Muscle layer of duodenum (tissue), 2 donors: ENCODE results near the gene NAALADL2.

Source experiments
- H3K27ac ChIP-seq: one replicate; pipeline ENCODE4 v1.7.0; 2013; ENCODE audit warnings: mild to moderate bottlenecking, low read length
- H3K27me3 ChIP-seq: one replicate; pipeline ENCODE4 v1.7.0; 2013; ENCODE audit warnings: low read depth, mild to moderate bottlenecking, control low read depth, low read length
- H3K36me3 ChIP-seq, 2 donors: one replicate each; pipeline ENCODE4 v1.7.0; 2013; ENCODE audit warnings: low read length in 2 of 2, control low read depth in 1 of 2, mild to moderate bottlenecking in 1 of 2; ENCODE audit not compliant: insufficient read depth in 2 of 2, control insufficient read depth in 1 of 2
- H3K4me1 ChIP-seq, 2 donors: one replicate each; pipeline ENCODE4 v1.7.0; 2013; ENCODE audit warnings: low read length in 2 of 2, mild to moderate bottlenecking in 2 of 2, control low read depth in 1 of 2, moderate library complexity in 1 of 2; ENCODE audit not compliant: insufficient read depth in 2 of 2, control insufficient read depth in 1 of 2
- H3K4me3 ChIP-seq, 2 donors: one replicate each; pipeline ENCODE4 v1.7.0; 2013; ENCODE audit warnings: low read length in 2 of 2, low read depth in 1 of 2, mild to moderate bottlenecking in 1 of 2
- H3K9me3 ChIP-seq, 2 donors: one replicate each; pipeline ENCODE4 v1.7.0; 2013; ENCODE audit warnings: low read length in 2 of 2, control low read depth in 1 of 2, mild to moderate bottlenecking in 1 of 2; ENCODE audit not compliant: control insufficient read depth in 1 of 2
- donor health status: healthy.

The NAALADL2 gene

DNA sequence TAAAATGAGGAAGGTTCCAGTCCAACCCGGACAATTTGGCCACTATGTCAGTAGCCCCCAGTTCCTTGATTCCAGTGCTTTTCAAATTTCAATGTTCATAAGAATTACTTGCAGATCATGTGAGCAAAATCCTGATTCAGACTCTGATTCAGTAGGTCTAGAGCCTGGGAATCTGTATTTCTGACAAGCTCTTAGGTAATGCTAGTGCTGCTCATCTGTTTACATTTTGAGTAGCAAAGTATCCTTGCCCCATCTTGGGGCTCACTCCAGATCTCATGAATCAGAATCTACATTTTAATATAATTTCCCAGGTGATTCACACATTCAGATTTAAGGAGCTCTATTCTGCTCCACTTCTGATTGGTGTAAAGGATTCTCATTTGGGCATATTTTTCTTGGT is 142.0 kb downstream of the NAALADL2 start:
- H3K4me3 ChIP-seq: no peak overlapping the region
- H3K27me3 ChIP-seq: no peaks in the 10 kb centered on the region
- no peak overlapping the region for H3K27ac ChIP-seq
- H3K4me1 ChIP-seq: no peaks in the 10 kb centered on the region
- H3K36me3 ChIP-seq: no peaks in the 10 kb centered on the region
- H3K9me3 ChIP-seq: no peaks in the 10 kb centered on the region

DNA sequence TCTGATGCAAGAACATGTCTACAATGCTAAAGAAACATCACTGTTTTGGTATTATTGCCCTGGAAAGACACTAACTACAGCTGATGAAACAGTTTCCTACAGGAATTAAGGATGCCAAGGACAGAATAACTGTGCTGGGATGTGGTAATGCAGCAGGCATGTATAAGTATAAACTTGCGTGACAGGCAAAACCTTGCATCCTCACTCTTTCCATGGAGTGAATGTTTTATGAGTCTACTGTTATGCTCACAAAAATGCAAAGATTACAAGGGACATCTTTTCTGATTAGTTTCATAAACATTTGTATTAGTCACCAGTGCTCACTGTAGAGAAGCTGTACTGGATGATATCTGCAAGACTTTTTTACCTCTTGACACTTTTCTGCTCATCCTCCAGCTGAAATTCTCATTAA is 143.6 kb downstream of the NAALADL2 start:
- no peaks in the 10 kb centered on the region for H3K9me3 ChIP-seq

DNA sequence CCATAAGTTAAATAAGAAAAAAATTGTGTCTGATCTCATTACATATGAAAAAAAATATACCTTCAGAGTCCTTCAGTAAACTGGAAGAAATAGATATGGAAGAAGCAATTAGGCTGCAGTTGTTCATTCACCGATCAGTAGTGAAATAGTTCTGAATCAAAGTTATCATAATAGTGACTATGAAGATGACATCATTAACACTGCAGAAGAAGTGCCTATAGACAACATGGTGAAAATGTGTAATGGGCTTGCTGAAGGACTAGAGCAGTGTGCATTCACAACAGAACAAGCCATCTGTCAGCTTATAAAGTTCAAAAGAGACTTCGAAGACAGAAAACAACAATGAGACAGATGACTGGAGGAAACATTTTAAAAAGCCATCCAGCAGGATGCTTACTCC is 144.5 kb downstream of the NAALADL2 start:
- no peaks in the 10 kb centered on the region for H3K9me3 ChIP-seq
- H3K4me3 ChIP-seq: no peak overlapping the region
- H3K36me3 ChIP-seq: no peaks in the 10 kb centered on the region
- H3K27ac ChIP-seq: no peak overlapping the region
- H3K27me3 ChIP-seq: no peaks in the 10 kb centered on the region
- no peaks in the 10 kb centered on the region for H3K4me1 ChIP-seq

More for the DNA sequence above, 143.6 kb downstream of the NAALADL2 start:
- H3K27me3 ChIP-seq: no peaks in the 10 kb centered on the region
- no peak overlapping the region for H3K27ac ChIP-seq
- H3K4me3 ChIP-seq: no peak overlapping the region
- no peaks in the 10 kb centered on the region for H3K4me1 ChIP-seq
- no peaks in the 10 kb centered on the region for H3K36me3 ChIP-seq

DNA sequence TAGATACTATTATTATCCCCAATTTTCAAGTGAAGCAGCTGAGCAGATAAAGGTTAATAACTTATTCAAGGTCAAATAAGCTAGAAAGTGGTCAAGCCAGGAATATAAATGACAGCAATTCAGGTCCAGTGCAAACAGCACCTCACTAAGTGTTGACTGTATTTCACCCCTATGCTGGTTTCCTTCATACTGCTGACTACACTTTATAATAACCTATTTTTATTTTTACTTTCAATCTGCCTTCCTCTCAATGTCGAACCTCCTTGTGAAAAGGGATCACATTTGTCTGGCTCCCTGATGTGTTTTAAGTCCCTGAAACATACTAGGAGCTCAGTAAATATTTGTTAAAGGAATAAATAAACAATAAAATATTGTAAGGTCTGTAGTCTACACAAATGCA is 146.1 kb downstream of the NAALADL2 start:
- no peak overlapping the region for H3K27ac ChIP-seq

DNA sequence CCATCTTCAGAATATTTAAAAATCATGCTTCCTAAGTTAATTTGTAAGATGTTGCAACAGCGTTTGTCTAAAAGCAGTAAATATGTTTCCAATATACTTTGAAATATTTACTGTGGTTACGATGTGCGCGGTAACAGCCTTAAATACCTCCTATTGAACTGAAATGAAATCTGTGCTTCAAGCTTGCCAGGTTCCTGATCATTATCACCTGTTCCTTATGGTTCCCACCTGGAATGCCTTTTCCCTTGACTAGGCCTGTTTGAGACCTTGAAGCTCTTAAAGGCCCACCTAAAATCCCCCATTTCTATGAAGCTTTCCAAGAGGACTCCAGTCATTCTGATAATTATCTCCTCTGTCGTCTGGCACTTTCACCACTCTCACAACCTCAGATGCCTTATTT is 146.7 kb downstream of the NAALADL2 start:
- Histone ChIP-seq H3K27me3 (no peaks in the 10 kb centered on the region), H3K9me3 (no peaks in the 10 kb centered on the region), H3K4me3 (no peak overlapping the region), H3K27ac (no peak overlapping the region), H3K4me1 (no peaks in the 10 kb centered on the region), H3K36me3 (no peaks in the 10 kb centered on the region)

More for the DNA sequence above, 146.1 kb downstream of the NAALADL2 start:
- Histone ChIP-seq H3K4me1 (no peaks in the 10 kb centered on the region), H3K36me3 (no peaks in the 10 kb centered on the region), H3K27me3 (no peaks in the 10 kb centered on the region), H3K4me3 (no peak overlapping the region), H3K9me3 (no peaks in the 10 kb centered on the region)

DNA sequence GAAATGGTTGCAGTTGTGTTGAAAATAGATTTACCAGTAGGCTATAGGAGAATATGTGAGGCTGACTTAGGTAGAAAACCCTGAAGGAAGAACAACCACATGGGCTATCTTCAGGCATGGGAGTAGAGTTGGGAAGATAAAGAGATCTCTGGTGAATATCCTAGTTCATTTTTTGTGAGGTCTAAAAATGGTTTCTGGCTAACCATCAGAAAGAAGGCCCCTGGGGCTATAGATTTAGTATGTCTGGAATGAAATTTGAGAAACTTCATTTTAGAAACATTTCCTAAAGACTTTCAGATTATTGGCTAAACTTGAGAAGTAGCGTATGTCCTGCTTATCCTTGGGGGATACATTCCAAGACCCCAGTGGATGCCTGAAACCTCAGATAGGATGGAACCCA is 148.2 kb downstream of the NAALADL2 start:
- no peaks in the 10 kb centered on the region for H3K27me3 ChIP-seq
- H3K27ac ChIP-seq: no peak overlapping the region
- no peaks in the 10 kb centered on the region for H3K4me1 ChIP-seq
- H3K9me3 ChIP-seq: no peaks in the 10 kb centered on the region
- no peaks in the 10 kb centered on the region for H3K36me3 ChIP-seq
- no peak overlapping the region for H3K4me3 ChIP-seq

DNA sequence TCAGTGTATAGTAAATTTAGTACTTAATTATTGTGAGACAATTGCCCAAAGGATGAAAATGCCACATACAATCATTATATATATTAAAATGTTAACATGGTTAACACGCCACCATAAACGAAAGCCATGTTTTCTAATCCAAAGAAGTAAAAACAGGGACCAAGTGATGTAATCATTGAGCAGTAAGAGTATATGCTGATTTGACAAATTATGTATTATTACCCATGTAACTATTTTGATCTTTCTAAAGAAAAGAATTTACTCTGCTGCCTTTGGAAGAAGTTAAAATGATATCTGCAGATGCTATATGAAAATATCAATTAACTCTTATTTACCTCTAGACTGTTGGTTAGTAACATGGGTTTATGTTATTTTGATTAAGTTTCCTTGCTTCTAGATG is 150.2 kb downstream of the NAALADL2 start:
- H3K4me3 ChIP-seq: no peak overlapping the region
- no peaks in the 10 kb centered on the region for H3K4me1 ChIP-seq
- H3K27me3 ChIP-seq: no peaks in the 10 kb centered on the region
- no peak overlapping the region for H3K27ac ChIP-seq
- H3K36me3 ChIP-seq: no peaks in the 10 kb centered on the region
- H3K9me3 ChIP-seq: no peaks in the 10 kb centered on the region

DNA sequence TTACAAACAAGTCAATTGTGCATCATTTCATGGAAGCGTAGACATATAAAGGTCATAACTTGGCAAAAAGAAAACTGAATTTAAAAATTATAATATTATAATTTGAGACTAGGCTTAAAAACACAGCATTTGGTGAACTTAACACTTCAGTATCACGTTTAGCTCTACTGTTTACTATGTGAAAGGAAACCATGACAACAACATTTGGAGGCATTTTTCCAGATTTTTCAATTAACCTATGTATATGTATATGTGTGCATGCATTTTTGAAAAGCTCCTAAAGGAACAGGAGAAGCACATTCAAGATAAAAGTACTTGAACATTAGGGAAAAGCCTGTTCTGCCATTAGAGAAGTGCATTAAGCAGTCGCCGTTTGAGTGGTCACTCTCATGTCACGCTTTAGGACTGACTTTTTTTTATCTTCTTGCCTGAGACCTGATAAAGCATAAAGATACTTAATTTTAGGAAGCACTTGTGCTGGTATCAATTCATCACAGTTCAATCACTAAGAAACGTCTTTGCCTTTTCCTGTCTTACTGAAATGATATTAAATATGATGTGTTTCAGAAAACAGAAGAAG is 156.0 kb downstream of the NAALADL2 start:
- Histone ChIP-seq H3K36me3 (no peaks in the 10 kb centered on the region), H3K27ac (no peak overlapping the region), H3K27me3 (no peaks in the 10 kb centered on the region), H3K4me3 (no peak overlapping the region), H3K4me1 (no peaks in the 10 kb centered on the region), H3K9me3 (no peaks in the 10 kb centered on the region)

DNA sequence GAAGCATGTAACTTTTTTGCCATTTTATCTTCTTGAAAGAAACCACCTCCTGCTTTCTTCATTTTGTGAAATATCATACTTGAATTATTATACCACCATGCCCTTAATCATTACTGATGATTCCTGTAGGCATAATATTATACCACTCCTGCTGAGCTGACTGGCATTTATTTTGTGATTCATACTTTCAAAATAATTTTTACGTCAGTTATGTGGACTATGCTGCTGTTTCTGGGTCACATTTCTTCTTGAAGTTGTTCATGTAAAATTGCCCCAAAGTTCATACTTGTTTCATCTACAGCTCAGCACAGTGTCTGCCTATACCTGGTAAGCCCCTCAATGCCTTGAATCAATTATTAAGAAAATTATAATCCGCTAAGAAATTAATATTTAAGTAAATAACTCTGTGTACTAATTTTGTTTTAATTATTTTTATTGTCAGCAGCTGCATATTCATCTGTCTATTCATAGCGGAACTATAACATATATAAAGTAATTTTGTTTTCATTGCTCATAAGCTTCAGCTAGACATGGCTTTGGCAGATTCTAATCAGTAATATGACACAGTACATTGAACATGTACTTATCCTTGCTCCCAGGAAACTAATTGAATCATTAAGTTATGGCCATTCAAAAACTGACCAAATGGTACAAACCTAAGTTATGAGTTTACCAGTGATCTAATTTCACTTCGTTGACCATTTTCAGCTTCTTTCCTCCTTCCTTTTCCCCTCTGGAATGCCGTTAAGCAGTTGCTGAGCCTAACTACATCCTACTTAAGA is 160.0 kb downstream of the NAALADL2 start:
- H3K27me3 ChIP-seq: no peaks in the 10 kb centered on the region
- no peaks in the 10 kb centered on the region for H3K9me3 ChIP-seq

DNA sequence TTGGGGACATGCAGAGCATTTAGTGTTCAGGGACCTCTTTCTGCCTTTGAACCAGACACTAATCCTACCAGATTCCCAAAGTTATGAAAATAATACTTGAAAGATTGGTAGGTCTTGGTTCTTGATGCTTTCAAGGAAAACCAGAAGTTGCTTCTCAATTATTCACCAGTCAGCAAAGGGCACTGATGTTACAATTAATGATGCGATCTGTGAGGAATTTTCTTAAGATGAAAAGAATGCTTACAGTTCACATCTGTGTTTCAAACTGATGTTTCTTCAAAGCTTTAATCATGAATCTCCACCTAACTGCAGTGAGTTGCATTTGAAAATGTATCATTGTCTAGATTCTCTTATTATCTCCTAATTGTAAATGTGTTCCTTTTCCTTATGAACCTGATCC is 161.0 kb downstream of the NAALADL2 start:
- H3K27ac ChIP-seq: no peak overlapping the region
- no peaks in the 10 kb centered on the region for H3K36me3 ChIP-seq
- H3K4me3 ChIP-seq: no peak overlapping the region
- H3K4me1 ChIP-seq: no peaks in the 10 kb centered on the region
- no peaks in the 10 kb centered on the region for H3K27me3 ChIP-seq
- H3K9me3 ChIP-seq: no peaks in the 10 kb centered on the region

More for the DNA sequence above, 160.0 kb downstream of the NAALADL2 start:
- Histone ChIP-seq H3K36me3 (no peaks in the 10 kb centered on the region), H3K27ac (no peak overlapping the region), H3K4me3 (no peak overlapping the region), H3K4me1 (no peaks in the 10 kb centered on the region)

DNA sequence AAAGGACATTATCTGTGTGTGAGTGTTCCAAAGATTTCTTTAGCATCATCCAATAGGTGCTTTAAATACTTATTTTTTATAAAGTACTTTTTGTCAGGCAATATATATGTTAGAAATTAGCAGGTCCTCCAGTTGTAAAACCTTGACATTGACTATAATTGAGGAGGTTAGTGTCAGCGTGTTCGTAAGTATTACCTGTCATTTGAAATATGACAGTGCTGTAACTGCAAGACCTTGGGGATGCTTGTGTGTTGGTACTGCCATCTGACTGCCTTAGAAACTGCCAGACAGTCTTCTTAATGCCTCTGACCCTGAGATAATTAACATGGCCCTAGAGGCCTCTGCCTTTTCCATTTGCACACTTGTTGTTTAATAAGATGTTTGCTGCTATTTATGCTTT is 170.7 kb downstream of the NAALADL2 start:
- Histone ChIP-seq H3K4me3 (no peak overlapping the region), H3K27ac (no peak overlapping the region), H3K9me3 (peaks cover 0 to 3% of the 10 kb centered on the region in 2 donors), H3K36me3 (no peaks in the 10 kb centered on the region), H3K4me1 (no peaks in the 10 kb centered on the region), H3K27me3 (no peaks in the 10 kb centered on the region)

DNA sequence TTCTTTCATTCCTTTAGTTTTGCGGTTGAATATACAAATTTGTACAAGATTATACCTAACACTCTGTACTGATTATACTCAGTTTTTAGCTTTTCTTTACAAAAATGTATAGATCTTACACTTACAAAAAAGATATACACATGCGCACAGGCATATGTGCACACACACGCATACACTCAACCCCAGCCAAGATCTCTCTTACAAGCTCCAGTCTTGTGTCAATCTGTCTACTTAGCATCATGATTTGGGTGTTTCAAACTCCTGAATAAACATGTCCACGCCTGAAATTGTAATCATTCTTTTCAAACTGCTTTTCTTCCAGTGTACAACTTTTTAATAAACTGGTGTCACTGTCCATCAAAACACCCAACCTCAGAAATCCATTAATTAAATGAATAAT is 180.7 kb downstream of the NAALADL2 start:
- Histone ChIP-seq H3K36me3 (no peaks in the 10 kb centered on the region), H3K4me3 (no peak overlapping the region), H3K4me1 (no peaks in the 10 kb centered on the region), H3K27me3 (no peaks in the 10 kb centered on the region), H3K27ac (no peak overlapping the region), H3K9me3 (no peaks in the 10 kb centered on the region)
